HT-29 (cell line): ENCODE results near the gene KIF6. TPM values are rescaled to one million over a fixed set of nuclear protein-coding genes. Genes with fewer than 3 reads are reported as not detected.

ENCODE experiments used
- DNase-seq: peaks from one replicate; pipeline ENCODE4 v3.0.0-alpha.2; 2015; ENCODE audit warnings: low spot score
- total RNA-seq: library from RNA; depleted of rRNA; stranded (reverse); fragments of >200 nt; shearing (Covaris generic); gene quantifications from 2 replicates; pipeline ENCODE4 v1.2.3, GENCODE V29; 2014

KIF6 gene
- total RNA-seq, 1 experiment from 2014 or later: not detected

GRCh38 chr6:39602601-39603519 is 122.3 kb downstream of the KIF6 start:
- DNase-seq: no peak

GRCh38 chr6:39599973-39600372 is 125.2 kb downstream of the KIF6 start:
- DNase-seq: no peak

GRCh38 chr6:39599341-39599740 is 125.9 kb downstream of the KIF6 start:
- DNase-seq: no peak

- no peak for DNase-seq
These were observed 130.9 kb downstream of the KIF6 start for GRCh38 chr6:39594285-39594684.

- DNase-seq: no peak
These were observed 131.6 kb downstream of the KIF6 start for GRCh38 chr6:39593646-39594045.

- DNase-seq: no peak
These were observed 134.3 kb downstream of the KIF6 start for GRCh38 chr6:39590871-39591393.

GRCh38 chr6:39587080-39587479 is 138.1 kb downstream of the KIF6 start:
- no peak for DNase-seq

GRCh38 chr6:39585641-39586040 is 139.6 kb downstream of the KIF6 start:
- DNase-seq: no peak

GRCh38 chr6:39577446-39578165 is 147.6 kb downstream of the KIF6 start:
- DNase-seq: no peak

- DNase-seq: no peak
These were observed 148.5 kb downstream of the KIF6 start for GRCh38 chr6:39576556-39577303.

GRCh38 chr6:39574991-39575390 is 150.2 kb downstream of the KIF6 start:
- no peak for DNase-seq

GRCh38 chr6:39573541-39573940 is 151.7 kb downstream of the KIF6 start:
- DNase-seq: no peak

GRCh38 chr6:39572661-39573340 is 152.4 kb downstream of the KIF6 start:
- DNase-seq: no peak

GRCh38 chr6:39568896-39569295 is 156.3 kb downstream of the KIF6 start:
- no peak for DNase-seq

GRCh38 chr6:39567091-39567490 is 158.1 kb downstream of the KIF6 start:
- no peak for DNase-seq

GRCh38 chr6:39566456-39566855 is 158.8 kb downstream of the KIF6 start:
- no peak for DNase-seq

- DNase-seq: no peak
These were observed 159.3 kb downstream of the KIF6 start for GRCh38 chr6:39565956-39566355.

GRCh38 chr6:39563566-39564311 is 161.5 kb downstream of the KIF6 start:
- no peak for DNase-seq

- DNase-seq: no peak
These were observed 163.5 kb downstream of the KIF6 start for GRCh38 chr6:39561536-39562266.

- no peak for DNase-seq
These were observed 164.3 kb downstream of the KIF6 start for GRCh38 chr6:39560915-39561314.
